Neural progenitor cell (in vitro differentiated cells): ENCODE measurements around the gene NR1H4. TPM values are rescaled to one million over a fixed set of nuclear protein-coding genes. Genes with fewer than 3 reads are reported as not detected.
"Not testable (repeated sequence)": the region's sequence is repeated elsewhere in the genome, so short reads cannot be mapped to it uniquely, and the experiment has no call there.

Experiments
- DNase-seq: peaks from one replicate; pipeline ENCODE4 v3.0.0-alpha.2; 2016; ENCODE audit warnings: low spot score
- H2AFZ ChIP-seq: fragments of 200-600 bp; sonication (generic); replicated peaks from 2 replicates; pipeline ENCODE4 v1.6.1; 2016; ENCODE audit warnings: antibody characterized with exemption
- H3F3A ChIP-seq: fragments of 200-600 bp; sonication (generic); 2 replicates; pipeline ENCODE4 v1.6.1; 2016; ENCODE audit warnings: antibody characterized with exemption, low read depth
- H3K27ac ChIP-seq: fragments of 200-600 bp; sonication (generic); 2 replicates; pipeline ENCODE4 v1.5.1; 2016; ENCODE audit warnings: mild to moderate bottlenecking
- H3K27me3 ChIP-seq: fragments of 200-600 bp; sonication (generic); 2 replicates; pipeline ENCODE4 v1.6.1; 2016; ENCODE audit warnings: mild to moderate bottlenecking, moderate library complexity
- H3K36me3 ChIP-seq: fragments of 200-600 bp; sonication (generic); 2 replicates; pipeline ENCODE4 v1.5.1; 2016
- H3K4me1 ChIP-seq: fragments of 200-600 bp; sonication (generic); 2 replicates; pipeline ENCODE4 v1.6.1; 2016; ENCODE audit warnings: mixed run types
- H3K4me2 ChIP-seq: fragments of 200-600 bp; sonication (generic); 2 replicates; pipeline ENCODE4 v1.6.1; 2016
- H3K4me3 ChIP-seq: fragments of 200-600 bp; sonication (generic); 2 replicates; pipeline ENCODE4 v1.5.1; 2016
- H3K79me2 ChIP-seq: fragments of 200-600 bp; sonication (generic); 2 replicates; pipeline ENCODE4 v1.6.1; 2016; ENCODE audit warnings: low read depth
- H3K9ac ChIP-seq: fragments of 200-600 bp; sonication (generic); 2 replicates; pipeline ENCODE4 v1.6.1; 2016
- H3K9me3 ChIP-seq: fragments of 200-600 bp; sonication (generic); 2 replicates; pipeline ENCODE4 v1.5.1; 2016; ENCODE audit warnings: low read depth
- H4K20me1 ChIP-seq: fragments of 200-600 bp; sonication (generic); 2 replicates; pipeline ENCODE4 v1.6.1; 2016; ENCODE audit warnings: low read depth
- H3K27ac Mint-ChIP-seq: 3 replicates; pipeline ENCODE4 v1.8.0; 2021; ENCODE audit warnings: mixed read lengths
- H3K27me3 Mint-ChIP-seq: 2 replicates; pipeline ENCODE4 v1.8.0; 2022; ENCODE audit warnings: low read depth, mild to moderate bottlenecking, inconsistent platforms, moderate library complexity, mixed read lengths; ENCODE audit not compliant: insufficient read depth
- H3K36me3 Mint-ChIP-seq: 3 replicates; pipeline ENCODE4 v1.8.0; 2021; ENCODE audit warnings: mixed read lengths
- H3K4me1 Mint-ChIP-seq: 3 replicates; pipeline ENCODE4 v1.8.0; 2021; ENCODE audit warnings: mixed read lengths
- H3K4me3 Mint-ChIP-seq: 3 replicates; pipeline ENCODE4 v1.8.0; 2021; ENCODE audit warnings: mild to moderate bottlenecking, moderate library complexity, mixed read lengths
- H3K9me3 Mint-ChIP-seq: 3 replicates; pipeline ENCODE4 v1.8.0; 2020; ENCODE audit warnings: mixed read lengths
- EZH2 ChIP-seq: fragments of 200-600 bp; sonication (generic); IDR thresholded peaks from 2 replicates; pipeline ENCODE4 v1.6.1; 2017; ENCODE audit warnings: antibody characterized with exemption, mild to moderate bottlenecking, moderate library complexity
- EZH2phosphoT487 ChIP-seq: fragments of 200-600 bp; sonication (generic); IDR thresholded peaks from 2 replicates; pipeline ENCODE4 v1.6.1; 2017; ENCODE audit warnings: antibody characterized with exemption
- total RNA-seq: library from RNA; depleted of rRNA; stranded (reverse); fragments of >200 nt; gene quantifications from 2 replicates; pipeline ENCODE4 v1.2.3, GENCODE V29; 2015; ENCODE audit warnings: low replicate concordance
- TF ChIP-seq, protein P1 (sequence below): fragments of 200-600 bp; sonication (generic); IDR thresholded peaks from 2 replicates; pipeline ENCODE4 v1.5.1; 2017; ENCODE audit warnings: antibody characterized with exemption, mild to moderate bottlenecking

NR1H4 gene
- total RNA-seq, 1 donor from 2014 or later = not detected

DNA sequence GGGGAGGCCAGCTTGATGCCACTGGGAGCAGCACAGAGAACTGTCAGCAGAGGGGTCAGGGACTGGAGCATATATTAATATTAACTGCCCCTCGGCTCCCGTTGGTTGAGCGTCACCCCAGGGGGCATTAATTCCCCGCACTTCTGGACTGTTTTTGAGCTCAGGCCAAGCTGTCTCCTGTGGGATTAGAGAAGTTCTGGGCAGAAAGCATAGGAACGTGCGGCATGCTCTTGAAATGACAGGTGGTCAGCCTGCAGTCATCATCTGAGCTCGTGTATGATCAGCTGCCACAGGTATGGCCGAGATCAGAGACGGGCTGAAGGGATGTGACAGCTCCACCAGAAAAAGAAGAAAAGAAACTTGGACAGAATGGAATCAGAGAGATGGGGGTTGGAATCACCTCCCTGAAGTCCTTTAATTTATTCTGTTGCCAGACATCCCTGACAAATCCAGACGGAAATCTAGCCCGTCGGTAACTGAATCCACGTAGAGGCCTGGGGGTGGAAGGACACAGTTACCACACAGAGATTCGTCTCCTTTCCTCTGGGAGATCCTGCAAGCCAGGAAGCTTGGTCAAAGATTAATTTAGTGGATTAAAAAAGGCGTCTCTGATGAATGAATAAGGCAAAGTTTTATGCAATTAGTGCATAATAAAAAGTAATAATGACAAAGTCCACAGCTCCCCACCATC lies 23.6 kb downstream of the NR1H4 start:
- Histone ChIP-seq H3F3A (no peaks in the 10 kb centered on the region), H3K79me2 (no peaks in the 10 kb centered on the region), H3K27me3 (no peaks in the 10 kb centered on the region), H3K4me2 (no peak overlapping the region), H3K36me3 (no peaks in the 10 kb centered on the region), H3K9ac (no peak overlapping the region), H2AFZ (no peak overlapping the region), H3K9me3 (no peaks in the 10 kb centered on the region), H4K20me1 (no peaks in the 10 kb centered on the region), H3K27ac (no peak overlapping the region), H3K4me3 (no peak overlapping the region), H3K4me1 (no peaks in the 10 kb centered on the region)
- no peak overlapping the region for H3K27ac Mint-ChIP-seq
- H3K4me3 Mint-ChIP-seq = no peak overlapping the region
- no peaks in the 10 kb centered on the region for H3K27me3 Mint-ChIP-seq
- H3K36me3 Mint-ChIP-seq = no peaks in the 10 kb centered on the region
- TF ChIP-seq EZH2 (no peak), EZH2phosphoT487 (no peak)
- TF ChIP-seq, protein P1, sequence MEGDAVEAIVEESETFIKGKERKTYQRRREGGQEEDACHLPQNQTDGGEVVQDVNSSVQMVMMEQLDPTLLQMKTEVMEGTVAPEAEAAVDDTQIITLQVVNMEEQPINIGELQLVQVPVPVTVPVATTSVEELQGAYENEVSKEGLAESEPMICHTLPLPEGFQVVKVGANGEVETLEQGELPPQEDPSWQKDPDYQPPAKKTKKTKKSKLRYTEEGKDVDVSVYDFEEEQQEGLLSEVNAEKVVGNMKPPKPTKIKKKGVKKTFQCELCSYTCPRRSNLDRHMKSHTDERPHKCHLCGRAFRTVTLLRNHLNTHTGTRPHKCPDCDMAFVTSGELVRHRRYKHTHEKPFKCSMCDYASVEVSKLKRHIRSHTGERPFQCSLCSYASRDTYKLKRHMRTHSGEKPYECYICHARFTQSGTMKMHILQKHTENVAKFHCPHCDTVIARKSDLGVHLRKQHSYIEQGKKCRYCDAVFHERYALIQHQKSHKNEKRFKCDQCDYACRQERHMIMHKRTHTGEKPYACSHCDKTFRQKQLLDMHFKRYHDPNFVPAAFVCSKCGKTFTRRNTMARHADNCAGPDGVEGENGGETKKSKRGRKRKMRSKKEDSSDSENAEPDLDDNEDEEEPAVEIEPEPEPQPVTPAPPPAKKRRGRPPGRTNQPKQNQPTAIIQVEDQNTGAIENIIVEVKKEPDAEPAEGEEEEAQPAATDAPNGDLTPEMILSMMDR = no peak
- no peak for DNase-seq
- H3K4me1 Mint-ChIP-seq = peaks cover 3% of the 10 kb centered on the region
- no peaks in the 10 kb centered on the region for H3K9me3 Mint-ChIP-seq

DNA sequence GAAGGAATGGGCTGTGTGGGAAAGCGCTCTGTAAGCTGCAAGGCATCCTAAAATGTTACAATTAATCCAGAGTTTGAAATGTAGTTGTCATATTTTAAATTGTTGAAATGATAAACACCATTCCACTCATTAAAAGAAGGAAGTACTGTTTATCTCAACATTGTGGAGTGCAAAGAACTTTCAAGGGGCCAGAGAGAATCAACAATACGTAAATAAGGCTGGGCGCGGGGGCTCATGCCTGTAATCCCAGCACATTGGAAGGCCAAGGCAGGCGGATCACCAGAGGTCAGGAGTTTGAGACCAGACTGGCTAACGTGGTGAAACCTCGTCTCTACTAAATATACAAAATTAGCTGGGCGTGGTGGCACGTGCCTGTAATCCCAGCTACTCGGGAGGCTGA lies 24.5 kb downstream of the NR1H4 start:
- H3K4me3 ChIP-seq = no peak overlapping the region
- no peak overlapping the region for H2AFZ ChIP-seq
- TF ChIP-seq, protein P1 = no peak
- TF ChIP-seq EZH2 = no peak
- no peak for TF ChIP-seq EZH2phosphoT487
- no peak for DNase-seq
- H3K9ac ChIP-seq = no peak overlapping the region
- no peak overlapping the region for H3K4me3 Mint-ChIP-seq
- H3K27ac Mint-ChIP-seq = no peak overlapping the region
- H3K27me3 Mint-ChIP-seq = no peaks in the 10 kb centered on the region
- no peaks in the 10 kb centered on the region for H3K9me3 ChIP-seq
- no peaks in the 10 kb centered on the region for H3K36me3 Mint-ChIP-seq
- H3K79me2 ChIP-seq = no peaks in the 10 kb centered on the region
- H3K4me2 ChIP-seq = no peak overlapping the region
- no peaks in the 10 kb centered on the region for H3K27me3 ChIP-seq
- no peaks in the 10 kb centered on the region for H3K9me3 Mint-ChIP-seq
- H3K36me3 ChIP-seq = no peaks in the 10 kb centered on the region
- H3F3A ChIP-seq = no peaks in the 10 kb centered on the region
- H4K20me1 ChIP-seq = no peaks in the 10 kb centered on the region
- H3K4me1 ChIP-seq = no peaks in the 10 kb centered on the region
- peaks cover 3% of the 10 kb centered on the region for H3K4me1 Mint-ChIP-seq
- no peak overlapping the region for H3K27ac ChIP-seq

DNA sequence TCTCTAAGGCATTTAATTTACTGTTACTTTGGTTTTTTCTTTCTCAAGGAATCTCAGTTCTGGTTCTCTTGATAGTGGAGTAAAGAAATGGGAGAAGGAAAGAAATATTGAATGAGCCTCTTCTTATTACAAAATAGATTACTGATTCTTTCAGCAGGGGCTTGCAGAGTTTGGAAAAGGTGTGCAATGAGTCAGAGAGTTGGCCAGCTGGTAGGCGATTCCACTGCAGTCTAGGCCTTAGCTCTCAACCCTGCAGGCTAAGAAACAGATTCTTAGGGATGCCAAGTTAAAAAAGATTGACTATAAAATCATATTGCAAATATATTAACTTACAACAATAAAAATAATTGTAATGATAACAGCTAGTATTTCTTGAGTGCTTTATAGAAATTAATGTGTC lies 25.8 kb downstream of the NR1H4 start:
- no peak for DNase-seq
- Mint-ChIP-seq H3K27ac (no peak overlapping the region), H3K4me3 (no peak overlapping the region), H3K27me3 (no peaks in the 10 kb centered on the region), H3K36me3 (no peaks in the 10 kb centered on the region), H3K9me3 (no peaks in the 10 kb centered on the region), H3K4me1 (peaks cover 3% of the 10 kb centered on the region)
- H3K27ac ChIP-seq = no peak overlapping the region
- no peak overlapping the region for H3K4me2 ChIP-seq
- no peak overlapping the region for H3K9ac ChIP-seq
- H3K9me3 ChIP-seq = no peaks in the 10 kb centered on the region
- no peaks in the 10 kb centered on the region for H3F3A ChIP-seq
- H3K27me3 ChIP-seq = no peaks in the 10 kb centered on the region
- no peaks in the 10 kb centered on the region for H3K4me1 ChIP-seq
- H3K36me3 ChIP-seq = no peaks in the 10 kb centered on the region
- no peak overlapping the region for H3K4me3 ChIP-seq
- H2AFZ ChIP-seq = no peak overlapping the region
- H4K20me1 ChIP-seq = no peaks in the 10 kb centered on the region
- TF ChIP-seq, protein P1 = no peak
- TF ChIP-seq EZH2 (no peak), EZH2phosphoT487 (no peak)
- no peaks in the 10 kb centered on the region for H3K79me2 ChIP-seq

DNA sequence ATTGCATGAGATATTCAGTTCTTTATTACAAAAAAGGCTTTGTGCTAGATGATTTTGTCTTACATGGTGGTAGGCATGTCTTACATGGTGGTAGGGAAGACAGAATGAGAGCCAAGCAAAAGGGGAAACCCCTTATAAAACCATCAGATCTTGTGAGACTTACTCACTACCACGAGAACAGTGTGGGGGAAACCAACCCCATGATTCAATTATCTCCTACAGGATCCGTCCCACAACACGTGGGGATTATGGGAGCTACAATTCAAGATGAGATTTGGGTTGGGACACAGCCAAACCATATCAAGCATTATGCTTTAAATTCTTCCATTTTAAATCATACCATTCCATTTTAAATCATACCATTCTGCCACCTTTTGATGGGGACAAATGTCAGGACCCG lies 29.1 kb downstream of the NR1H4 start:
- H3K27me3 ChIP-seq, H3K9me3 Mint-ChIP-seq, H3K36me3 Mint-ChIP-seq, H3K27ac Mint-ChIP-seq, H3K4me2 ChIP-seq, H3K9ac ChIP-seq, H3F3A ChIP-seq, H3K36me3 ChIP-seq, H3K27me3 Mint-ChIP-seq, H3K4me3 ChIP-seq, H3K4me1 Mint-ChIP-seq, DNase-seq, H3K79me2 ChIP-seq, H3K9me3 ChIP-seq, H3K4me3 Mint-ChIP-seq, H2AFZ ChIP-seq, H4K20me1 ChIP-seq, H3K4me1 ChIP-seq, H3K27ac ChIP-seq: not testable (repeated sequence)
